Activated T-helper 9 cell treated with anti-CD3 and anti-CD28 coated beads, Interleukin-2, amount 50 U/mL, for 16 hours (primary cell): Measurements from ENCODE around the gene HPS1.
A peak's percentile ranks its signal among the peaks of the same experiment; 100 is the strongest.

Source experiments
- DNase-seq: peaks from one replicate; pipeline ENCODE4 v3.0.0-alpha.2; 2020; ENCODE audit warnings: low read depth

HPS1 gene

GRCh38 chr10:98446661-98447221 is at the start of gene HPS1:
TSS of gene HPS1 (minus strand) at chr10:98446935. CDS start at chr10:98443240, 3,695 bp downstream.
- peak; percentile 76 for DNase-seq

DNA sequence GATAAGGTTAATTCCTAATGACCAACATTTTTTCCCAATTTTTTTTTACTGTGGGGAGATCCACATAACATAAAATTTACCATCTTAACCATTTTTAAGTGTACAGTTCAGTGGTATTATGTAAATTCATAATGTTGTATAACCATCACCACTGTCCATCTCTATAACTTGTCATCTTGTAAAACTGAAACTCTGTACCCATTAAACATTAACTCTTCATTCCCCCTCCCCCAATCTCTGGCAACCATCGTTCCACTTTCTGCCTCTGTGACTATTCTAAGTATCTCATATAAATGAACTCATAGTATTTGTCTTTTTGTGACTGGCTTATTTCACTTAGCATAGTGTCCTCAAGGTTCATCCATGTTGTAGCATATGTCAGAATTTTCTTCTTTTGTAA is 46.0 kb upstream of the HPS1 start:
- DNase-seq, result no peak

DNA sequence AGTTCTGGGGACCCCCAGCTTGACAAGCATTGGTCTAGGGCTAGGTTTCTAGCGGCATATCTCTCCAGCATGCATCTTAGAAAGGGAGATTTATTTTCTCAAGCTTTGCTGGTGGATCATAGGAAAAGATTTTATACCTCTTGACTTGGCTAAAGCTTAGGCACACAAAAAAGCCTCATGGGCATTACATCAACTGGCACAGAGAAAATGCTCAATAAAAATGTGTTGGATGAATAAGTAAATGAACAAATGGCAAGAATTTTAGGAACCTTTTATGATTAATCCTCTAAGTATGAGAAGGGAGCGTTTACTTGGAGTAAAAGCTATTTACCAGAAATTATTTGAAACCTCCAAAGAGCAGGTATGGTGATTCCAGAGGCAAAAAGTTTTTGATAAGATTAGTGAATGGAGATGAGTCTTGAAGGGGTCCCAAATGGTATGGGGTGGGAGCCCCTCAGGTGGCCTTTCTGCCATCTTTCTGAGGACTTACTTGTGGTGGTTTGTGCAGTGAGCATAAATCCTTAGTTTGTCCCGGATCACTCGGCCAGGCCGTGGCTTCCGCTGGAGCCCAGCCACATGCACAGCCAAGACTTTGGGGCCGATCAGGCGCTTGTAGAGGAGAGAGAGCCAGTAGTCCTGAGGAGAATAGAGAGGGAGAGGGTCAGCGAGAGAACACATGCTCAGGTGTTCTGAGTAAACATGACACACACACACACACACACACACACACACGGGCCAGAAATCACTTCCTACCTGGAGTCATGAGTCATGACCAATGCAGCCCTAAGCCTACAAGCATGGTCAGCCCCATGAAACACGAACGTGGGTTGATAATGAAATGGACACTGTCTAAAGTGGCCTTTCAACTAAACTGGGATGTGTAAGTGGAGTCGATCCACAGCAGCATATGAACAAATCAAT is 43.1 kb upstream of the HPS1 start:
- no peak for DNase-seq

- no peak for DNase-seq
Observed at GRCh38 chr10:98488669-98489430, 42.1 kb upstream of the HPS1 start.

- DNase-seq, result no peak
Observed at GRCh38 chr10:98487649-98488048, 40.9 kb upstream of the HPS1 start.

GRCh38 chr10:98486421-98486820 is 39.7 kb upstream of the HPS1 start:
- DNase-seq, result no peak

DNA sequence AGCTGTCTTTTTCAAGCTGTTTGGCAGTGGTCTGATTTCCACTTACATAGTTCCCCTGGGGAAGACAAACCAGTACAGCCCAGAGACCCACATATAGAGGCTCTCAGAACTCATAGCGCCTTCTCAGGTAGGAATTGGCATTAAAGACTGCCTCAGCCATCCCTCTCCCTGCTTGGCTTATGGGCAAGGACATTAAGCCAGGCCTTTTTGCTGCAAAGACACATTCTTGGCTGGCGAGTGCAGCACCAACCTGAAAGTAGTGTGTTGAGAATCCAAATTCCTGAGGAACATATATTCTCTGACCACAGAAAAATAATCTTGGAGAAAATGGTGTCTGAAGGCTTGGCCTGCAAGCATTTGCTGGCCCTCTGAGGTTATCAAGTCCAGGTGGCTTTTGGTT is 39.2 kb upstream of the HPS1 start:
- DNase-seq, result no peak

DNA sequence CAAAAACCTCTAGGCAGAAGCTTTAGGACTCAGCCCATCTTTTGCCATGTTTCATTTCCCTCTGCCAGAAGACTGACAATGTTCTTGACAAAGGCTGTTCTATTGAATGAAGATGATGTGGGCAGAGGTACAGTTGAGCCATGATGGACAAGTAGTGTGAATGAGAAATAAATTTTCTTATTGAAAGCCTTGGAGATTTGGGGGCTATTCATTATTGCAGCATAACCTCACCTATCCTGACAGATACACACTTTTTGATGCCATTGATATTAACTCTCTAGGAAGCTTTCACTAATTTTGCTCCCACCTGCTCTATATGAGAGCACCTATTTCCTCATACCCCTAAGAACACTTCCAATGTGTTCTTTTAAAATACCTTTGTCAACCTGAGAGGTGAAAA is 36.9 kb upstream of the HPS1 start:
- no peak for DNase-seq

GRCh38 chr10:98482096-98482495 is 35.4 kb upstream of the HPS1 start:
- DNase-seq, result no peak

- DNase-seq, result no peak
Observed at GRCh38 chr10:98481404-98481945, 34.7 kb upstream of the HPS1 start.

DNA sequence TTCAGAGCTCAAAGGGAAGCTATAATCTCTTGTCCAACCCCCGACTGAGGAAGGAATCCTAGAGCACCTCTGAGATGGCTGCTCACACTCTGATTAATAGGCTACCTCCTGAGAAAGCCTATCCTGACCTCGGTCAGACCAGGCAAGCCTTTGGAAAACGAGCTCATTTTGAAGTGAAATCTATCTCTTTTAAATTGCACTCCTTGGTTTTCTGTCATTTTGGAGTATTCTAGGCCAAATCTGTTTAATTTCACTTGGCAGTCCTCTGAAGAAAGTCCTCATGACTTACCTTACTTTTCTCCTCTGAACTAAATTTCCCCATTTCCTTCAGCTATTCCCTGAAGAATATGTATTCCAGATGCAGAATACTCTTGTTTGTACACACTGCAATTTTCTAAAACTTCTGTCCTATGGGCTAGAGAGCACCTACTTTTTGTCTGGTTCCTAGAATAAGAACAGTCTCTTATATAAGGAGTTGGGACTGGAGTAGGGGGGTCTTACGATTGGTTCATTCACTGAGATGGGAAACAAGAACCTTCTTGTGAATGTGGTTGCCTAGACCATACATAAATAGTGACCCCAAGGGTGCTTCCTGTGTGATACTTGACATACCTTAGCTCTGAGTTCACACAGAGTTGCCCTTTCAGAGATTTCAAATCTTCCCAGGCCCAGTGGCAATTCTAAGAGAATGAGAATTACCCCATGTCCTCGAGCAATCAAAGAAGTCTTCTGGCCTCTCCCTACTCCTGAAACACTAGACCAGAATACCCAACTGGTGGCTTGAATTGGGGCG is 31.9 kb upstream of the HPS1 start:
- DNase-seq, result no peak

DNA sequence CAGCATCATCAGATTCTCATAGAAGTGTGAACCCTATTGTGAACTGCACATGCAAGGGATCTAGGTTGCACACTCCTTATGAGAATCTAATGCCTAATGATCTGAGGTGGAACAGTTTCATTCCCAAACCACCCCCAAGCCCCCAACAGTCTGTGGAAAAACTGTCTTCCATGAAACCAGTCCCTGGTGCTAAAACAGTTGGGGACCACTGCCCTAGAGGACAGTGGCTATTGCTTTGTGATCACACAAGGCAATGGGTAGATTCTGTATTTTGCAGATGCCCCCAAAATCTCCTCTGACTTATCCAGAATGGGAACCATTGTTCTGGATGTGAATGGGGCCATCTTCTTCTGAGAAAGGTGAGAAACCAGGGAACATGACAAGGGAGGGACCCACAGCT is 31.1 kb upstream of the HPS1 start:
- no peak for DNase-seq

DNA sequence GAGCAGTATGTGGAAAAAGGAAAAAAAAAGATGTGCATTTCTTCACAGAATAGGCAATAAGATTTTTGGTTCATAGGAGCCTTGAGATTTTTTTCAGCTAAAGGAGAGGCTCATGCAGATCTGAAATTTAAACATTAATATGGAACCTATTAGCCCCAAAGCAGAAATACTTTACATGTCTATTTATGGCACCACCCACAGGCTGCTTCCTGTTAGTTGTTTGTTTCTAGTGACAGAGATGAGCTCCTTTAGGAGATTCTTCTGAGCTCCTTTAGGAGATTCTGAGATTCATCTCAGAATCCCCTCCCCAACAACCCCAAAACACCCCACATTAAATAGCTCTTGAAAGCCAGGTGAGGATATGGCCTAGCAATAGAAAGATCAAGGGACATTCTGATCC is 27.9 kb upstream of the HPS1 start:
- no peak for DNase-seq

- no peak for DNase-seq
Observed at GRCh38 chr10:98472196-98472595, 25.5 kb upstream of the HPS1 start.

- no peak for DNase-seq
Observed at GRCh38 chr10:98470850-98471249, 24.1 kb upstream of the HPS1 start.

- DNase-seq, result no peak
Observed at GRCh38 chr10:98469001-98469931, 22.5 kb upstream of the HPS1 start.

- peak; percentile 27 for DNase-seq
Observed at GRCh38 chr10:98467506-98468318, 21.0 kb upstream of the HPS1 start.

DNA sequence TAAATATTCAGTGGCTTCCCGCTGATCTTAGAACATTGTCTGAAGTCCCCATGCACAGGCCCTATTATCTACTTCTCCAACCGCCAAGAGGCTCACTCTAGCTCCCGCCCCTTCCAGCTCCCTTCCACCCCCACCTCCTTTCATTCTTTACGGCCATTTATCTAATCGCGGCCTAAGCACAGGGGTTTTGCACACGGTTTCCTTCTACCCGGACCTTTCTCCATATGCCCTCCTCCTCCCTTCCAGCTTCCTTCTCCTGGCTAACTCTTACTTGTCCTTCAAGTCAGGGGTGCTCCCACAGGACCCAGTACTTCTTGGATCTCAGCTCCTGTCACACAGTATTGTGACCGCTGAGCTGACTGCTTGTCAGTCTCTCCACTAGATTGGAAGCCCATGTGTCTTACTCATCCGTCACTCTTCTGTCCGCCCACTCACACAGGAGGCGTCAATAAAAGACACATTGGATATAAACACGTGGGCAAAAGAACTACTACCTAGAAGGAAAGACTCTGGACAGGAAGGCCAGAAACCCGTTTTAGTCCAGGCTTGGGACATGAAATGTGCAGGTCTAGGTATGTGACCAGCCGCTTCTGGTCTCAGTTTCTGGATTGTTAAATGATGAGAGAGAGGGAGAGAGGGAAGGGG is 20.2 kb upstream of the HPS1 start:
- DNase-seq, result no peak

DNA sequence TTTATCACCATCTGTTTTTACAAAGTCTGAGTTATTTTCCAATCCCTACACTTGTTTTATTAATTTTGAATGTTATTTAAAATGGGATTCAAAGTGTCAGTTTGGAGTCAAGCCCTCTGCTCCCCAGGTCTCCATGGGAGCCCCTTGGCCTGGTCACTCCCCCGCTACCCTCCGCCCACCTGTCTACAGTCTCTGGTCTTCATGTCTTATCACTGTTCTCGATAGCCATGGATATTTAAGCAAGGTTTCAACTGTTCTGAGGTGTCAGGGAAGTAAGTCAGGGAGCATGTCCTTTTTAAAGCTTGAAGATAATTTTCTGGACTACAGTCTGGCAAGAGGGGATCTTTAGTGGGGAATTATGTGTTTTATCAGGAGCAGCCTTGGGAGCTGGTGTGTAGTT is 19.1 kb upstream of the HPS1 start:
- DNase-seq, result no peak
